HS-5 (cell line): ENCODE measurements around the gene ACADSB.

Experiments used
- DNase-seq: peaks from one replicate; pipeline ENCODE4 v3.0.0-alpha.2; 2012; ENCODE audit warnings: low read depth

Gene ACADSB

GRCh38 chr10:123008355-123009104 is at the start of gene ACADSB, which contains the start of gene IKZF5:
Gene ACADSB, plus strand, starts transcription at chr10:123009006. Its CDS starts 24 bp downstream, at chr10:123009030.
Gene IKZF5, minus strand, starts transcription at chr10:123008795. Its CDS starts 10,170 bp downstream, at chr10:122998625.
- peak; percentile 79 for DNase-seq

- no peak for DNase-seq
These were observed 46.4 kb upstream of the ACADSB start for GRCh38 chr10:122962405-122962804.

- no peak for DNase-seq
These were observed 41.9 kb upstream of the ACADSB start for GRCh38 chr10:122966879-122967278.

- DNase-seq = no peak
These were observed 40.1 kb upstream of the ACADSB start for GRCh38 chr10:122968698-122969097.

GRCh38 chr10:122974023-122974422 is 34.8 kb upstream of the ACADSB start:
- no peak for DNase-seq

GRCh38 chr10:122974543-122975064 is 34.2 kb upstream of the ACADSB start:
- DNase-seq = no peak

GRCh38 chr10:122980209-122981065 is 28.4 kb upstream of the ACADSB start, which contains the start of gene PSTK:
Gene PSTK, plus strand, starts transcription at chr10:122980401. Its CDS starts 79 bp downstream, at chr10:122980480.
- DNase-seq = peak; percentile 67

GRCh38 chr10:122981066-122981464 is 27.7 kb upstream of the ACADSB start:
- DNase-seq = peak; percentile 16

GRCh38 chr10:122983898-122984297 is 24.9 kb upstream of the ACADSB start:
- DNase-seq = no peak

- no peak for DNase-seq
These were observed 24.1 kb upstream of the ACADSB start for GRCh38 chr10:122984708-122985107.

- DNase-seq = no peak
These were observed 22.5 kb upstream of the ACADSB start for GRCh38 chr10:122986335-122986734.

- DNase-seq = no peak
These were observed 20.3 kb upstream of the ACADSB start for GRCh38 chr10:122988501-122988900.

- DNase-seq = no peak
These were observed 18.5 kb upstream of the ACADSB start for GRCh38 chr10:122990278-122990677.

- no peak for DNase-seq
These were observed 16.7 kb upstream of the ACADSB start for GRCh38 chr10:122992031-122992585.

GRCh38 chr10:122993797-122994336 is 14.9 kb upstream of the ACADSB start:
- no peak for DNase-seq

- no peak for DNase-seq
These were observed 12.9 kb upstream of the ACADSB start for GRCh38 chr10:122995936-122996335.

GRCh38 chr10:122997864-122998263 is 10.9 kb upstream of the ACADSB start:
- DNase-seq = no peak

- no peak for DNase-seq
These were observed 10.4 kb upstream of the ACADSB start for GRCh38 chr10:122998360-122998917.

GRCh38 chr10:122998934-122999333 is 9.9 kb upstream of the ACADSB start:
- no peak for DNase-seq

- DNase-seq = no peak
These were observed 9.5 kb upstream of the ACADSB start for GRCh38 chr10:122999347-122999746.

- DNase-seq = no peak
These were observed 8.7 kb upstream of the ACADSB start for GRCh38 chr10:123000155-123000554.

- no peak for DNase-seq
These were observed 7.4 kb upstream of the ACADSB start for GRCh38 chr10:123001370-123001769.
